HCT116 (cell line): Measurements from ENCODE around the gene LGALS7. TPM values are rescaled to one million over a fixed set of nuclear protein-coding genes. Genes with fewer than 3 reads are reported as not detected.

Experiments used
- ATAC-seq: fragments of 200-7000 bp; cut with Tn5 transposase; 2 replicates; pipeline ENCODE4 v1.9.1; 2020; ENCODE audit warnings: mild to moderate bottlenecking, moderate library complexity
- BruUV-seq: library from RNA; stranded (reverse); fragments of 400-500 nt; replicated peaks from 2 replicates; lab custom pipeline; 2021; lab: Mats Ljungman, UMichigan
- CTCF ChIA-PET: fragments of 300-600 bp; sonication (Branson Sonifier 250); formaldehyde crosslinking; loops from one replicate; lab custom pipeline; 2021; ENCODE audit warnings: antibody characterized with exemption; lab: Charles Lee
- POLR2A ChIA-PET: fragments of 300-600, 350-600 bp; sonication (Branson Sonifier 250); formaldehyde crosslinking; loops from one replicate; lab custom pipeline; 2021; ENCODE audit warnings: antibody characterized with exemption; lab: Charles Lee
- RAD21 ChIA-PET, 2 experiments: fragments of 300-600 bp; sonication (Branson Sonifier 250); formaldehyde crosslinking; loops; one replicate each; lab custom pipeline; 2023; ENCODE audit warnings: low total read pairs in 2 of 2; ENCODE audit not compliant: uncharacterized antibody in 2 of 2, unreplicated experiment in 2 of 2, low non-redundant PET in 1 of 2; lab: Charles Lee
- DNase-seq: peaks from one replicate; pipeline ENCODE4 v3.0.0-alpha.2; 2010; ENCODE audit warnings: low read depth, low spot score
- H2AFZ ChIP-seq: fragments of 200-600 bp; shearing (Covaris generic), sonication (generic); 2 replicates; pipeline ENCODE4 v1.6.1; 2017; ENCODE audit warnings: low read depth, mixed run types, mixed read lengths, antibody characterized with exemption, low read length; ENCODE audit not compliant: poor library complexity, severe bottlenecking
- H3K27ac ChIP-seq: 2 replicates; pipeline ENCODE4 v1.5.1; 2012; ENCODE audit warnings: low read depth, low read length
- H3K27me3 ChIP-seq: fragments of 200-600 bp; sonication (generic); 2 replicates; pipeline ENCODE4 v1.6.1; 2016; ENCODE audit warnings: mixed run types, low read length, mixed read lengths; ENCODE audit not compliant: insufficient read depth
- H3K36me3 ChIP-seq, 2 experiments: fragments of 200-500 bp in 1 of 2; fragments of 200-600 bp in 1 of 2; sonication (Bioruptor generic) in 1 of 2; sonication (generic) in 1 of 2; 2 replicates each; pipeline versions ENCODE4 v1.5.1 to v1.6.1; 2014 to 2016; ENCODE audit warnings: low read length in 2 of 2, inconsistent platforms in 1 of 2, mixed read lengths in 1 of 2, mixed run types in 1 of 2; ENCODE audit not compliant: insufficient read depth in 2 of 2, control insufficient read depth in 1 of 2
- H3K4me1 ChIP-seq, 2 experiments: fragments of 200-600 bp in 1 of 2; sonication (generic) in 1 of 2; 2 replicates each; pipeline versions ENCODE4 v1.5.1 to v1.6.1; 2012 to 2017; ENCODE audit warnings: low read length in 2 of 2, inconsistent platforms in 1 of 2, mild to moderate bottlenecking in 1 of 2, mixed read lengths in 1 of 2, mixed run types in 1 of 2, moderate library complexity in 1 of 2; ENCODE audit not compliant: insufficient read depth in 2 of 2, control insufficient read depth in 1 of 2
- H3K4me2 ChIP-seq: fragments of 200-600 bp; sonication (generic); 2 replicates; pipeline ENCODE4 v1.6.1; 2017; ENCODE audit warnings: mixed run types, low read length, mixed read lengths
- H3K4me3 ChIP-seq, 2 experiments: fragments of 200-600 bp in 1 of 2; sonication (generic) in 1 of 2; replicated peaks in 1 of 2; 2 replicates each; pipeline ENCODE4 v1.5.1; 2011 to 2016; ENCODE audit warnings: low read length in 2 of 2, control low read depth in 1 of 2, low read depth in 1 of 2, mild to moderate bottlenecking in 1 of 2, mixed read lengths in 1 of 2, mixed run types in 1 of 2
- H3K79me2 ChIP-seq: fragments of 200-600 bp; sonication (generic); 2 replicates; pipeline ENCODE4 v1.6.1; 2017; ENCODE audit warnings: mild to moderate bottlenecking, mixed run types, low read length, moderate library complexity, mixed read lengths; ENCODE audit not compliant: insufficient read depth
- H3K9ac ChIP-seq: fragments of 200-600 bp; sonication (generic); 2 replicates; pipeline ENCODE4 v1.6.1; 2016; ENCODE audit warnings: low read length, mixed read lengths
- H3K9me2 ChIP-seq: fragments of 200-600 bp; sonication (generic), shearing (Covaris generic); 2 replicates; pipeline ENCODE4 v1.6.1; 2017; ENCODE audit warnings: mixed run types, mild to moderate bottlenecking, moderate library complexity; ENCODE audit not compliant: insufficient read depth
- H3K9me3 ChIP-seq, 2 experiments: fragments of 200-500 bp in 1 of 2; fragments of 200-600 bp in 1 of 2; sonication (Bioruptor generic) in 1 of 2; sonication (generic) in 1 of 2; 2 replicates each; pipeline ENCODE4 v1.6.1; 2014 to 2017; ENCODE audit warnings: low read length in 2 of 2, mixed read lengths in 2 of 2, inconsistent platforms in 1 of 2, low read depth in 1 of 2, mild to moderate bottlenecking in 1 of 2, mixed run types in 1 of 2, moderate library complexity in 1 of 2; ENCODE audit not compliant: control insufficient read depth in 1 of 2, insufficient read depth in 1 of 2
- H4K20me1 ChIP-seq: fragments of 200-600 bp; sonication (generic), shearing (Covaris generic); 2 replicates; pipeline ENCODE4 v1.6.1; 2017; ENCODE audit warnings: mixed run types, mild to moderate bottlenecking, moderate library complexity; ENCODE audit not compliant: insufficient read depth
- CTCF ChIP-seq, 3 experiments: fragments of 200-600 bp in 1 of 3; sonication (generic) in 1 of 3; IDR thresholded peaks in 2 of 3; conservative IDR thresholded peaks in 1 of 3; 2 replicates each; pipeline ENCODE4 v1.5.1; 2012 to 2017; ENCODE audit warnings: low read depth in 2 of 3, low read length in 2 of 3, antibody characterized with exemption in 1 of 3, borderline replicate concordance in 1 of 3, control low read depth in 1 of 3, mild to moderate bottlenecking in 1 of 3, mixed read lengths in 1 of 3, mixed run types in 1 of 3, moderate library complexity in 1 of 3; ENCODE audit not compliant: insufficient read depth in 1 of 3
- EGR1 ChIP-seq: IDR thresholded peaks from 2 replicates; pipeline ENCODE4 v1.6.1; 2012; ENCODE audit warnings: low read depth
- EZH2 ChIP-seq: fragments of 200-600 bp; sonication (generic); IDR thresholded peaks from 2 replicates; pipeline ENCODE4 v1.6.1; 2017; ENCODE audit warnings: antibody characterized with exemption, mixed run types
- JUND ChIP-seq: IDR thresholded peaks from 2 replicates; pipeline ENCODE4 v1.6.1; 2012
- RAD21 ChIP-seq: IDR thresholded peaks from 2 replicates; pipeline ENCODE4 v1.6.1; 2012; ENCODE audit warnings: low read depth, mild to moderate bottlenecking
- YY1 ChIP-seq: IDR thresholded peaks from 2 replicates; pipeline ENCODE4 v1.6.1; 2011; ENCODE audit warnings: low read length, low read depth, moderate library complexity, mild to moderate bottlenecking; ENCODE audit not compliant: insufficient replicate concordance; ENCODE audit errors: extremely low read depth
- intact Hi-C: fragments of 100-400 bp; cut with micrococcal nuclease; formaldehyde crosslinking; loops from 2 replicates; pipeline ENCODE4 v1.10.0; 2022
- total RNA-seq: library from RNA; stranded (reverse); gene quantifications from one replicate; pipeline ENCODE4 v1.2.1, GENCODE V29; 2021; ENCODE audit not compliant: unreplicated experiment

Gene LGALS7
- total RNA-seq, 1 experiment from 2014 or later: not detected

DNA sequence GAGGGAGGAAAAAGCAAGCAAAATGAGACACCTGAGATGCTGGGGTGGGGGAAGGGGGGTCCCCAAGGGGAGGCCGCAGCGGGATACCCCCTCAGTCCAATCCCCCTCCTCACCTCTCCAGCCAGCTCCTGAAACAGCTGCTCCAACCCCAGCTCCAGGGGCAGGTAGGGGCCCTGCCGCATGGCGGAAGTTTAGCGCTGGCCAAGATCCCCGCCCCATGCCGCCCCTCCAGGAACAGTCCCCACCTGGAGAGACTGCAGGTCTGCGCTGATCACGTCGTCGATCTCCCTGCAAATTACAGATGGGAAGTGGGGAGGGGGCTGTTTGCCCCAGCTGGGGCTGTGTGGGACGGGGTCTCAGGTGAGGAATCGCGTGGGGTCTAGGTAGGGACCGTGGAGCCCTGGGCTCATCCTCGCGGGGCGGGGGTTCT is 38.0 kb downstream of the LGALS7 start:
- peak overlapping the region; percentile 62 for H3K4me2 ChIP-seq
- H3K4me3 ChIP-seq: peak overlapping the region; percentile 25 to 26; a peak in 2 of 4 replicates
- no peak overlapping the region for H2AFZ ChIP-seq
- 0 out of 2 replicates have a peak, but pooled peaks cover 3% of the 10 kb centered on the region for H4K20me1 ChIP-seq
- no peaks in the 10 kb centered on the region for H3K9me2 ChIP-seq
- ATAC-seq: 0 out of 2 replicates have a peak, but pooled peaks have one; percentile 10
- POLR2A ChIA-PET: interaction anchor here (1.4 kb wide), 1 partner anchor 87 kb away, joined by 4 read pairs; no protein-coding TSS in a partner anchor
- H3K27ac ChIP-seq: peak overlapping the region; percentile 67
- no peak for DNase-seq
- H3K4me1 ChIP-seq: peaks cover 13 to 59% of the 10 kb centered on the region in 2 experiments; a peak in 3 of 4 replicates
- RAD21 ChIA-PET: no interaction called here
- intact Hi-C loops: loop anchor here (5.0 kb wide), 1 partner anchor 97 kb away; the partner anchor contains the start of gene ECH1
- no TSS peak for BruUV-seq
- CTCF ChIA-PET: interaction anchor here (1.8 kb wide), 1 partner anchor 195 kb away, joined by 6 read pairs; the partner anchor contains the start of genes MRPS12 and SARS2
- peaks cover 8 to 11% of the 10 kb centered on the region in 2 experiments; a peak in 3 of 4 replicates for H3K36me3 ChIP-seq
- no peaks in the 10 kb centered on the region for H3K27me3 ChIP-seq
- H3K9me3 ChIP-seq: no peaks in the 10 kb centered on the region
- H3K9ac ChIP-seq: peak overlapping the region; percentile 39
- H3K79me2 ChIP-seq: no peaks in the 10 kb centered on the region
- no peak for TF ChIP-seq JUND
- TF ChIP-seq YY1: no peak
- TF ChIP-seq RAD21: no peak
- no peak for TF ChIP-seq EZH2
- TF ChIP-seq CTCF (IDR thresholded peaks at IDR 0.05 in 2 of 3, conservative IDR thresholded peaks at IDR 0.05 in 1 of 3; ENCODE audit: borderline replicate concordance in 1 of 3, insufficient read depth in 1 of 3, low read depth in 2 of 3, low read length in 2 of 3): no peak
- TF ChIP-seq EGR1: no peak
